ENCODE measurements around the gene TTC22.

Gene TTC22

DNA sequence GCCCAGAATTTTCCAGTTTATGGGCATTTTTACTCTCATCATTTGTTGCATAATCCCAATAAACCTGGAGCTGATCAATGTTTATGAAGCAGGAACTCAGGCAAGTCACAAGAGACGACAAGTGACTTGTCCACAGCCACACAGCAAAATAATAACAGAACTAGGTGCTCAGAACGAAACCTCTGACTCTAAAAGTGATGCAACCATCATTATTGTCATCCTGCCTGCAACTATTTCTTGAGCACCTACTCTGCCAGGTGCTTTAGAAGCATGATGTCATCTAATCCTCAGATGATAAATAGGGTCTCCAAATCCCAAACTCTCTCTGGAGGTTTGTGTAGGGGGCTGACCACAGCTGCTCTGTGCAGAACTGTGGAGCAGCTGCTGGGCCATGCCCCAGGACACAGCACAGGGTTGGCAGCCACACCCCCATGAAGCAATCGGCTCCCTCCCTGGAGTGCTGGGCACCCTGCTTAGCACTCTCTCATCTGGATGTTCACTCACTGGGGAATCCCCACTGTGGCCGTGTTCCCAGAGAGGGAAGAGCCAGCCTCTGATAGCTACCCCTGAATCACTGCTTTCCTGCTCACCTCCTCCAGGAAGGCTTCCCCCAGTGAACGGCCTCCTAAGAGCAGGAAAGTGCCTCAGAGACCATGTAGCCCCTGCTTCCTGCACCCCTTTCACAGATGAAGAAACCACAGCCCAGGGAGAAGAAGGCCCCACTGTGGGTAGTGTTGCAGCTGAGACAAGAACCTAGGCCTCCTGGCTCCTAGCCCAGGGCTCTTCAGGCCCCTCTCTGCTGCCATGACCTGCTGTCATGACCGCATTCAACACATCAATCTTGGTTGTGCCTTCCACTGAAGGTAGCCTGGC lies 2.1 kb downstream of the TTC22 start:
- no peaks in the 10 kb centered on the region for H3K36me3 ChIP-seq
- no peak for TF ChIP-seq Cebpa-rat (IDR thresholded peaks at IDR 0.05)
- no peaks in the 10 kb centered on the region for H3K9me3 ChIP-seq
- no peak overlapping the region for H3K9ac ChIP-seq
- H3K4me3 ChIP-seq = no peak overlapping the region
- H3K4me2 ChIP-seq = no peak overlapping the region
- H3K27ac ChIP-seq = no peak overlapping the region
- H3K4me1 ChIP-seq = 0 out of 2 replicates have a peak, but pooled peaks cover 4% of the 10 kb centered on the region
- H4K20me1 ChIP-seq = no peaks in the 10 kb centered on the region
- H3K27me3 ChIP-seq = no peaks in the 10 kb centered on the region

- Histone ChIP-seq H3K9ac (no peak overlapping the region), H3K36me3 (no peaks in the 10 kb centered on the region), H3K4me1 (0 out of 2 replicates have a peak, but pooled peaks cover 4% of the 10 kb centered on the region), H3K9me3 (no peaks in the 10 kb centered on the region), H3K27me3 (no peaks in the 10 kb centered on the region), H3K4me2 (no peak overlapping the region), H4K20me1 (no peaks in the 10 kb centered on the region), H3K4me3 (no peak overlapping the region), H3K27ac (no peak overlapping the region)
- no peak for TF ChIP-seq Cebpa-rat (IDR thresholded peaks at IDR 0.05)
Observed at GRCh38 chr1:54798206-54798605, 2.9 kb downstream of the TTC22 start.

GRCh38 chr1:54796902-54797301 lies 4.2 kb downstream of the TTC22 start:
- Histone ChIP-seq H3K4me1 (0 out of 2 replicates have a peak, but pooled peaks cover 4% of the 10 kb centered on the region), H3K27ac (no peak overlapping the region), H3K36me3 (no peaks in the 10 kb centered on the region), H3K27me3 (no peaks in the 10 kb centered on the region), H4K20me1 (no peaks in the 10 kb centered on the region), H3K9me3 (no peaks in the 10 kb centered on the region), H3K9ac (no peak overlapping the region), H3K4me3 (no peak overlapping the region), H3K4me2 (no peak overlapping the region)
- TF ChIP-seq Cebpa-rat (IDR thresholded peaks at IDR 0.05) = no peak

- H3K4me1 ChIP-seq = 0 out of 2 replicates have a peak, but pooled peaks cover 4% of the 10 kb centered on the region
- no peak overlapping the region for H3K4me2 ChIP-seq
- H4K20me1 ChIP-seq = no peaks in the 10 kb centered on the region
- no peak for TF ChIP-seq Cebpa-rat (IDR thresholded peaks at IDR 0.05)
- H3K9ac ChIP-seq = no peak overlapping the region
- H3K27me3 ChIP-seq = no peaks in the 10 kb centered on the region
- H3K9me3 ChIP-seq = no peaks in the 10 kb centered on the region
- no peak overlapping the region for H3K27ac ChIP-seq
- H3K4me3 ChIP-seq = no peak overlapping the region
- H3K36me3 ChIP-seq = no peaks in the 10 kb centered on the region
Observed at GRCh38 chr1:54795841-54796468, 5.2 kb downstream of the TTC22 start.

DNA sequence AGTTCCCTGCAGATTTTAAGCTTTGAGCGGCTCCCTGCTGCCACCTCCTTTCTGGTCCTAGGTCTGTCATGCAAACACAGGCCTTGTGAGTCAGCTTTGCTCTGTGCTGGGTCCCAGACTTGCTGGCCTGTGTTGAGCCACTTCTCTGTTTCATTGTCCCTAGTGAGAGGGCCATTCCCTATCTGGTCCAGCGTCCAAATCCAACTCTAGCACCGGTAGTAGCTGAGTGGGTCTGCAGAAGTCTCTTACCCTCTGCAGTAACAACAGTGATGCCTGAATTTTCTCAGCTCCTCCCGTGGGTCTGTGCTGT lies 5.8 kb downstream of the TTC22 start:
- H3K9me3 ChIP-seq = no peaks in the 10 kb centered on the region
- H3K4me2 ChIP-seq = no peak overlapping the region
- H4K20me1 ChIP-seq = no peaks in the 10 kb centered on the region
- H3K36me3 ChIP-seq = no peaks in the 10 kb centered on the region
- H3K27me3 ChIP-seq = no peaks in the 10 kb centered on the region
- H3K27ac ChIP-seq = no peak overlapping the region
- H3K4me1 ChIP-seq = 0 out of 2 replicates have a peak, but pooled peaks cover 4% of the 10 kb centered on the region
- no peak overlapping the region for H3K9ac ChIP-seq
- H3K4me3 ChIP-seq = no peak overlapping the region
- no peak for TF ChIP-seq Cebpa-rat (IDR thresholded peaks at IDR 0.05)

GRCh38 chr1:54794451-54795355 lies 6.4 kb downstream of the TTC22 start:
- no peak overlapping the region for H3K9ac ChIP-seq
- TF ChIP-seq Cebpa-rat (IDR thresholded peaks at IDR 0.05) = no peak
- H4K20me1 ChIP-seq = no peaks in the 10 kb centered on the region
- 0 out of 2 replicates have a peak, but pooled peaks cover 4% of the 10 kb centered on the region for H3K4me1 ChIP-seq
- no peak overlapping the region for H3K4me2 ChIP-seq
- H3K9me3 ChIP-seq = no peaks in the 10 kb centered on the region
- no peaks in the 10 kb centered on the region for H3K36me3 ChIP-seq
- H3K27me3 ChIP-seq = no peaks in the 10 kb centered on the region
- no peak overlapping the region for H3K4me3 ChIP-seq
- H3K27ac ChIP-seq = no peak overlapping the region

- no peaks in the 10 kb centered on the region for H4K20me1 ChIP-seq
- H3K36me3 ChIP-seq = no peaks in the 10 kb centered on the region
- no peak for TF ChIP-seq Cebpa-rat (IDR thresholded peaks at IDR 0.05)
- H3K4me1 ChIP-seq = no peaks in the 10 kb centered on the region
- no peak overlapping the region for H3K9ac ChIP-seq
- H3K4me2 ChIP-seq = no peak overlapping the region
- no peak overlapping the region for H3K27ac ChIP-seq
- H3K27me3 ChIP-seq = no peaks in the 10 kb centered on the region
- no peaks in the 10 kb centered on the region for H3K9me3 ChIP-seq
- no peak overlapping the region for H3K4me3 ChIP-seq
Observed at GRCh38 chr1:54792686-54793282, 8.3 kb downstream of the TTC22 start.

DNA sequence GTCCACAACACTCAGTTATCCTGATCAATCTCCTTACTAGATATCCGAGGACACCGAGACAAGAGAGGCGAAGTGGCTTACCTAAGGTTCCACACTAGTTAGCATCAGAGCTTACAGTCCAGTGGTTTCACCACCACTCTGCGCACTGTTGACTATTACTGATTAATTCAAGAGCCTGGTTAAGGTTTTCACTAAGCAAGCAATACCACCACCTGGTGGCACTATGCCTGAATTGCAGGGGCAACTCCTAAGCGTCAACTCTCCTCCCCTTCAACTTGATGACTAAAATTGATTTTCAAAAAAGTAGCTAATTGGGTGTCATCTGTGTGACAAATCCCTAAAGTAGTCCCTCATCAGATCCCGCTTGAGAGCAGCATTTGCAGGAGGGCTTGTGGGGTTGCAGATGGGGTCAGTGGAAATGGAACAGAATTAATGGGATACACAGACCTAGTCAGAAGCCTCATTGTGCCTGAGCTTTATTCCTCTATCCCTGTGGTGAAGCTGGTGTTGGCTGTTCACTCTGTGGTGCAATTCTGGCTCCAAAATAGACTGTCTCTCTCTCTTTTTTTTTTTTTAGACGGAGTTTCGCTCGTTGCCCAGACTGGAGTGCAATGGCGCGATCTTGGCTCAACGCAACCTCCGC lies 9.1 kb downstream of the TTC22 start:
- Histone ChIP-seq H3K4me3 (no peak overlapping the region), H3K27me3 (no peaks in the 10 kb centered on the region), H3K9me3 (no peaks in the 10 kb centered on the region), H3K36me3 (no peaks in the 10 kb centered on the region), H3K9ac (no peak overlapping the region), H4K20me1 (no peaks in the 10 kb centered on the region), H3K27ac (no peak overlapping the region), H3K4me2 (no peak overlapping the region), H3K4me1 (no peaks in the 10 kb centered on the region)
- no peak for TF ChIP-seq Cebpa-rat (IDR thresholded peaks at IDR 0.05)

- no peak overlapping the region for H3K9ac ChIP-seq
- no peaks in the 10 kb centered on the region for H4K20me1 ChIP-seq
- H3K27me3 ChIP-seq = no peaks in the 10 kb centered on the region
- no peaks in the 10 kb centered on the region for H3K9me3 ChIP-seq
- H3K4me2 ChIP-seq = no peak overlapping the region
- H3K36me3 ChIP-seq = no peaks in the 10 kb centered on the region
- no peak overlapping the region for H3K4me3 ChIP-seq
- no peaks in the 10 kb centered on the region for H3K4me1 ChIP-seq
- no peak overlapping the region for H3K27ac ChIP-seq
- TF ChIP-seq Cebpa-rat (IDR thresholded peaks at IDR 0.05) = no peak
Observed at GRCh38 chr1:54788459-54788858, 12.7 kb downstream of the TTC22 start.
